GM12878 (cell line): ENCODE data around the gene NDUFC1. TPM values are rescaled to one million over a fixed set of nuclear protein-coding genes. Genes with fewer than 3 reads are reported as not detected.

Source experiments
- ATAC-seq: fragments of 200-7000 bp; cut with Tn5 transposase; 3 replicates; pipeline ENCODE4 v1.9.1; 2020; ENCODE audit warnings: mild to moderate bottlenecking, moderate library complexity
- BruUV-seq: library from RNA; stranded (reverse); fragments of 400-500 nt; replicated peaks from 2 replicates; lab custom pipeline; 2021; lab: Mats Ljungman, UMichigan
- CTCF ChIA-PET: fragments of 300-600 bp; sonication (Branson Sonifier 250); formaldehyde crosslinking; extraction: SDS; loops from one replicate; lab custom pipeline; 2021; ENCODE audit warnings: inconsistent platforms; lab: Yijun Ruan, JAX
- POLR2A ChIA-PET: fragments of 350-600 bp; formaldehyde crosslinking; extraction: SDS; loops from one replicate; lab custom pipeline; 2021; ENCODE audit warnings: inconsistent platforms; lab: Charles Lee
- RAD21 ChIA-PET: fragments of 300-600 bp; sonication (Branson Sonifier 250); formaldehyde crosslinking; loops from one replicate; lab custom pipeline; 2023; ENCODE audit warnings: antibody characterized with exemption; ENCODE audit not compliant: unreplicated experiment; lab: Charles Lee
- SMC1A ChIA-PET: fragments of 300-600 bp; sonication (Branson Sonifier 250); formaldehyde crosslinking; loops from one replicate; lab custom pipeline; 2023; ENCODE audit not compliant: unreplicated experiment, uncharacterized antibody; lab: Charles Lee
- DNase-seq: peaks from one replicate; pipeline ENCODE4 v3.0.0-alpha.2; 2011; ENCODE audit warnings: low read depth, low spot score
- FAIRE-seq: peaks from 3 replicates; lab custom pipeline; 2011; peaks lifted over from hg19 to GRCh38; lab: Jason Lieb, UNC
- H2AFZ ChIP-seq: 2 replicates; pipeline ENCODE4 v1.6.0; 2011; ENCODE audit warnings: low read depth, low read length, control low read depth; ENCODE audit not compliant: control insufficient read depth
- H3K27ac ChIP-seq: 2 replicates; pipeline ENCODE4 v1.5.1; 2011; ENCODE audit warnings: control low read depth; ENCODE audit not compliant: control insufficient read depth, insufficient read depth
- H3K27me3 ChIP-seq, 2 experiments: replicated peaks in 1 of 2; 2 replicates each; pipeline versions ENCODE4 v1.6.0 to v1.6.1; 2011; ENCODE audit warnings: low read length in 1 of 2; ENCODE audit not compliant: control insufficient read depth in 2 of 2, insufficient read depth in 2 of 2
- H3K36me3 ChIP-seq, 2 experiments: 2 replicates each; pipeline ENCODE4 v1.5.1; 2011; ENCODE audit warnings: low read length in 1 of 2; ENCODE audit not compliant: control insufficient read depth in 2 of 2, insufficient read depth in 2 of 2
- H3K4me1 ChIP-seq: 2 replicates; pipeline ENCODE4 v1.6.1; 2011; ENCODE audit warnings: mild to moderate bottlenecking, low read length, moderate library complexity, mixed read lengths; ENCODE audit not compliant: control insufficient read depth, insufficient read depth
- H3K4me2 ChIP-seq: 2 replicates; pipeline ENCODE4 v1.6.0; 2011; ENCODE audit warnings: control low read depth; ENCODE audit not compliant: control insufficient read depth, insufficient read depth
- H3K4me3 ChIP-seq: fragments of 200-600 bp; sonication (generic); 2 replicates; pipeline ENCODE4 v1.5.1; 2016
- H3K79me2 ChIP-seq: 2 replicates; pipeline ENCODE4 v1.6.0; 2011; ENCODE audit warnings: low read length; ENCODE audit not compliant: control insufficient read depth, insufficient read depth
- H3K9ac ChIP-seq: 2 replicates; pipeline ENCODE4 v1.8.0; 2011; ENCODE audit warnings: low read length, control low read depth, mixed read lengths; ENCODE audit not compliant: control insufficient read depth, insufficient read depth
- H3K9me3 ChIP-seq: replicated peaks from 3 replicates; pipeline ENCODE4 v1.5.1; 2011; ENCODE audit warnings: mild to moderate bottlenecking, low read length; ENCODE audit not compliant: control insufficient read depth, insufficient read depth
- H4K20me1 ChIP-seq: 2 replicates; pipeline ENCODE4 v1.6.0; 2011; ENCODE audit not compliant: control insufficient read depth, insufficient read depth
- BRCA1 ChIP-seq: IDR thresholded peaks from 2 replicates; pipeline ENCODE4 v1.6.1; 2011; ENCODE audit warnings: low read depth, low read length, improper control_type of control experiment
- ESRRA ChIP-seq: IDR thresholded peaks from 2 replicates; pipeline ENCODE4 v1.6.1; 2012; ENCODE audit warnings: mild to moderate bottlenecking, low read length, improper control_type of control experiment
- NFYA ChIP-seq: IDR thresholded peaks from 2 replicates; pipeline ENCODE4 v1.6.1; 2011; ENCODE audit warnings: low read depth, mild to moderate bottlenecking, low read length, improper control_type of control experiment, borderline replicate concordance
- NR2C1 ChIP-seq: fragments of 450-650 bp; IDR thresholded peaks from 2 replicates; pipeline ENCODE4 v1.6.1; 2017; ENCODE audit warnings: antibody characterized with exemption, mild to moderate bottlenecking, moderate library complexity
- PML ChIP-seq: IDR thresholded peaks from 2 replicates; pipeline ENCODE4 v1.6.1; 2012; ENCODE audit warnings: low read length, inconsistent platforms
- RBBP5 ChIP-seq: fragments of 200-600 bp; sonication (generic); conservative IDR thresholded peaks from 2 replicates; pipeline ENCODE4 v1.6.1; 2016
- SMAD1 ChIP-seq: fragments of 450-650 bp; IDR thresholded peaks from 2 replicates; pipeline ENCODE4 v1.6.1; 2018; ENCODE audit warnings: mild to moderate bottlenecking, low read depth; ENCODE audit not compliant: partially characterized antibody
- SMARCA5 ChIP-seq: fragments of 450-650 bp; IDR thresholded peaks from 2 replicates; pipeline ENCODE4 v1.6.1; 2017; ENCODE audit warnings: mild to moderate bottlenecking
- SPI1 ChIP-seq: IDR thresholded peaks from 2 replicates; pipeline ENCODE4 v1.6.1; 2011; ENCODE audit warnings: low read depth, mild to moderate bottlenecking, low read length, moderate library complexity, borderline replicate concordance; ENCODE audit not compliant: insufficient read depth
- SRF ChIP-seq, 2 experiments: IDR thresholded peaks; 2 replicates each; pipeline ENCODE4 v1.6.1; 2011; ENCODE audit warnings: low read depth in 2 of 2, low read length in 2 of 2, mild to moderate bottlenecking in 1 of 2, moderate library complexity in 1 of 2
- TBL1XR1 ChIP-seq: IDR thresholded peaks from 2 replicates; pipeline ENCODE4 v1.6.1; 2012; ENCODE audit warnings: low read depth, low read length, improper control_type of control experiment
- ZNF24 ChIP-seq: fragments of 450-650 bp; IDR thresholded peaks from 2 replicates; pipeline ENCODE4 v1.6.1; 2017; ENCODE audit warnings: antibody characterized with exemption, mild to moderate bottlenecking
- WGBS: methylation state at CpG from one replicate; pipeline ENCODE4 v1.1.6; 2016; ENCODE audit warnings: low lambda C conversion rate; ENCODE audit not compliant: insufficient replicate concordance, insufficient coverage; ENCODE audit errors: missing lambda C conversion rate; 5-methylcytosine and 5-hydroxymethylcytosine counted together
- in situ Hi-C: fragments of 300-500 bp; cut with MboI; formaldehyde crosslinking; loops from 9 replicates; pipeline ENCODE4 v1.14.3; 2018; ENCODE audit warnings: mixed read lengths
- intact Hi-C: fragments of 100-400 bp; cut with micrococcal nuclease; formaldehyde crosslinking; loops from one replicate; pipeline ENCODE4 v1.14.2; 2022; ENCODE audit not compliant: unreplicated experiment
- polyA plus RNA-seq, 11 experiments: library from polyadenylated mRNA; depleted of rRNA in 4 of 11; unstranded in 6 of 11; stranded (reverse) in 5 of 11; fragments of >200 nt; fragmentation: Nextera tagmentation in 4 of 11; fragmentation: Illumina TruSeq in 1 of 11; extraction: Ambion mirVana in 4 of 11; extraction: Trizol in 1 of 11; gene quantifications; 1 replicate in 1 of 11; 2 replicates in 10 of 11; pipeline versions ENCODE4 v1.2.1 to v1.2.3, GENCODE V29; 2011 to 2016; ENCODE audit warnings: inconsistent platforms in 2 of 11, missing spikeins in 2 of 11, low read depth in 1 of 11
- total RNA-seq, 4 experiments: library from RNA; depleted of rRNA in 3 of 4; stranded (reverse); fragments of >200 nt in 3 of 4; fragmentation: Illumina TruSeq in 1 of 4; extraction: Trizol in 1 of 4; gene quantifications; 2 replicates each; pipeline versions ENCODE4 v1.2.1 to v1.2.3, GENCODE V29; 2013 to 2021
- TF ChIP-seq, protein P1 (sequence below): IDR thresholded peaks from 2 replicates; pipeline ENCODE4 v1.6.1; 2012; ENCODE audit warnings: mild to moderate bottlenecking, low read depth, low read length
- TF ChIP-seq, protein P2 (sequence below): fragments of 450-650 bp; IDR thresholded peaks from 2 replicates; pipeline ENCODE4 v1.6.1; 2018; ENCODE audit warnings: borderline replicate concordance, mild to moderate bottlenecking; ENCODE audit not compliant: partially characterized antibody

Gene NDUFC1
- total and polyA plus RNA-seq, 10 of the 15 experiments (the other 5 are each of a cell fraction or from before 2014, with no cell fraction given) = 25.5 to 242 (median 68.9) TPM

DNA sequence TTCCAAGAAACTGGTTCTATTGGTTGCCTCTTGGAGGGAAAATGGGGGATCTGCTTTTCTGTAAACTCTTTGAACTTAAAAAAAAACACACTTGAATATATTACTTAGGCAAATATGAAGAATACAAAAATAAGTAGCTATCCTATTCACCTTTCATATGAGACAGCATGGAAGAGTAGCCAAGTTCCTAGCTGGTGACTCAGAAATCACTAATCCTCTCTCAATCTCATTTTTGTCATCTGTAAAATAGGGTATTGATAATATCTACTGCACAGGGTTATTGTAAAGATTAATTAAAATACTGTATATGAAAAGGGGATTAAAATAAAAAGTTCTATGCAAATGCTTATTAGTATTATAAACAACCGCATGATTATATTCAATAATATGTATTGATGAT lies 35.0 kb downstream of the NDUFC1 start:
- SMC1A ChIA-PET = interaction anchor here (0.7 to 1.9 kb wide), 4 partner anchors 11 to 87 kb away, joined by 3 to 5 read pairs (median 4); no protein-coding TSS in a partner anchor
- POLR2A ChIA-PET = interaction anchor here (0.6 kb wide), 2 partner anchors 36 to 58 kb away, joined by 4 to 6 read pairs; no protein-coding TSS in a partner anchor
- intact Hi-C loops (loop anchor here (2.0 to 5.0 kb wide), 2 partner anchors 28 to 40 kb away; no protein-coding TSS in a partner anchor), in situ Hi-C loops (no loop called here)
- FAIRE-seq (no peak), DNase-seq (no peak), ATAC-seq (no peak)
- 43% methylated on average over 1 of the region's 1 CpG for WGBS
- no TSS peak for BruUV-seq
- H3K27me3 ChIP-seq = no peaks in the 10 kb centered on the region
- no peak overlapping the region for H3K4me3 ChIP-seq
- TF ChIP-seq RBBP5 (no peak), SMAD1 (no peak), ESRRA (no peak), SPI1 (no peak), NR2C1 (no peak), NFYA (no peak), BRCA1 (no peak), SRF (IDR thresholded peaks at IDR 0.05; ENCODE audit: low read depth in 2 of 2, low read length in 2 of 2) (no peak), ZNF24 (no peak), PML (no peak), SMARCA5 (no peak), TBL1XR1 (no peak)
- TF ChIP-seq, protein P1, sequence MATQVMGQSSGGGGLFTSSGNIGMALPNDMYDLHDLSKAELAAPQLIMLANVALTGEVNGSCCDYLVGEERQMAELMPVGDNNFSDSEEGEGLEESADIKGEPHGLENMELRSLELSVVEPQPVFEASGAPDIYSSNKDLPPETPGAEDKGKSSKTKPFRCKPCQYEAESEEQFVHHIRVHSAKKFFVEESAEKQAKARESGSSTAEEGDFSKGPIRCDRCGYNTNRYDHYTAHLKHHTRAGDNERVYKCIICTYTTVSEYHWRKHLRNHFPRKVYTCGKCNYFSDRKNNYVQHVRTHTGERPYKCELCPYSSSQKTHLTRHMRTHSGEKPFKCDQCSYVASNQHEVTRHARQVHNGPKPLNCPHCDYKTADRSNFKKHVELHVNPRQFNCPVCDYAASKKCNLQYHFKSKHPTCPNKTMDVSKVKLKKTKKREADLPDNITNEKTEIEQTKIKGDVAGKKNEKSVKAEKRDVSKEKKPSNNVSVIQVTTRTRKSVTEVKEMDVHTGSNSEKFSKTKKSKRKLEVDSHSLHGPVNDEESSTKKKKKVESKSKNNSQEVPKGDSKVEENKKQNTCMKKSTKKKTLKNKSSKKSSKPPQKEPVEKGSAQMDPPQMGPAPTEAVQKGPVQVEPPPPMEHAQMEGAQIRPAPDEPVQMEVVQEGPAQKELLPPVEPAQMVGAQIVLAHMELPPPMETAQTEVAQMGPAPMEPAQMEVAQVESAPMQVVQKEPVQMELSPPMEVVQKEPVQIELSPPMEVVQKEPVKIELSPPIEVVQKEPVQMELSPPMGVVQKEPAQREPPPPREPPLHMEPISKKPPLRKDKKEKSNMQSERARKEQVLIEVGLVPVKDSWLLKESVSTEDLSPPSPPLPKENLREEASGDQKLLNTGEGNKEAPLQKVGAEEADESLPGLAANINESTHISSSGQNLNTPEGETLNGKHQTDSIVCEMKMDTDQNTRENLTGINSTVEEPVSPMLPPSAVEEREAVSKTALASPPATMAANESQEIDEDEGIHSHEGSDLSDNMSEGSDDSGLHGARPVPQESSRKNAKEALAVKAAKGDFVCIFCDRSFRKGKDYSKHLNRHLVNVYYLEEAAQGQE = no peak
- TF ChIP-seq, protein P2, sequence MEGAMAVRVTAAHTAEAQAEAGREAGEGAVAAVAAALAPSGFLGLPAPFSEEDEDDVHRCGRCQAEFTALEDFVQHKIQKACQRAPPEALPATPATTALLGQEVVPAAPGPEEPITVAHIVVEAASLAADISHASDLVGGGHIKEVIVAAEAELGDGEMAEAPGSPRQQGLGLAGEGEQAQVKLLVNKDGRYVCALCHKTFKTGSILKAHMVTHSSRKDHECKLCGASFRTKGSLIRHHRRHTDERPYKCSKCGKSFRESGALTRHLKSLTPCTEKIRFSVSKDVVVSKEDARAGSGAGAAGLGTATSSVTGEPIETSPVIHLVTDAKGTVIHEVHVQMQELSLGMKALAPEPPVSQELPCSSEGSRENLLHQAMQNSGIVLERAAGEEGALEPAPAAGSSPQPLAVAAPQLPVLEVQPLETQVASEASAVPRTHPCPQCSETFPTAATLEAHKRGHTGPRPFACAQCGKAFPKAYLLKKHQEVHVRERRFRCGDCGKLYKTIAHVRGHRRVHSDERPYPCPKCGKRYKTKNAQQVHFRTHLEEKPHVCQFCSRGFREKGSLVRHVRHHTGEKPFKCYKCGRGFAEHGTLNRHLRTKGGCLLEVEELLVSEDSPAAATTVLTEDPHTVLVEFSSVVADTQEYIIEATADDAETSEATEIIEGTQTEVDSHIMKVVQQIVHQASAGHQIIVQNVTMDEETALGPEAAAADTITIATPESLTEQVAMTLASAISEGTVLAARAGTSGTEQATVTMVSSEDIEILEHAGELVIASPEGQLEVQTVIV = no peak
- no peak overlapping the region for H3K9ac ChIP-seq
- H3K36me3 ChIP-seq = no peaks in the 10 kb centered on the region
- H3K27ac ChIP-seq = no peak overlapping the region
- no peak overlapping the region for H2AFZ ChIP-seq
- H4K20me1 ChIP-seq = no peaks in the 10 kb centered on the region
- no peaks in the 10 kb centered on the region for H3K9me3 ChIP-seq
- peaks cover 19% of the 10 kb centered on the region for H3K4me1 ChIP-seq
- H3K4me2 ChIP-seq = peak overlapping the region; percentile 68
- CTCF ChIA-PET = interaction anchor here (1.4 to 3.1 kb wide), 5 partner anchors 29 to 237 kb away, joined by 3 to 16 read pairs (median 4); partner anchors contain the start of gene NAA15
- RAD21 ChIA-PET = interaction anchor here (4.4 kb wide), 1 partner anchor 29 kb away, joined by 22 read pairs; no protein-coding TSS in a partner anchor
- no peaks in the 10 kb centered on the region for H3K79me2 ChIP-seq
